Keratinocyte (primary cell): Measurements from ENCODE around the gene THAP2.

Experiments
- CTCF ChIP-seq, 3 experiments: IDR thresholded peaks in 1 of 3; conservative IDR thresholded peaks in 1 of 3; optimal IDR thresholded peaks in 1 of 3; 2 replicates in 2 of 3; 3 replicates in 1 of 3; pipeline versions ENCODE3 to v1.5.1; 2011; ENCODE audit warnings: low read length in 3 of 3, mild to moderate bottlenecking in 3 of 3, moderate library complexity in 2 of 3, control low read depth in 1 of 3, inconsistent platforms in 1 of 3; ENCODE audit not compliant: insufficient read depth in 2 of 3; ENCODE audit errors: extremely low read depth in 1 of 3
- EZH2 ChIP-seq: IDR thresholded peaks from one replicate; pipeline ENCODE4 v1.6.1; 2012; ENCODE audit warnings: inconsistent platforms, mild to moderate bottlenecking, low read length, moderate library complexity

GRCh38 chr12:71686658-71687025 is 22.5 kb downstream of the THAP2 start:
- no peak for TF ChIP-seq CTCF (optimal IDR thresholded peaks at IDR 0.05 in 1 of 3, IDR thresholded peaks at IDR 0.05 in 1 of 3, conservative IDR thresholded peaks at IDR 0.05 in 1 of 3; ENCODE audit: extremely low read depth in 1 of 3, insufficient read depth in 2 of 3, low read length in 3 of 3)
- TF ChIP-seq EZH2: no peak
